Measurements from ENCODE around the gene IGSF23. TPM values are rescaled to one million over a fixed set of nuclear protein-coding genes. Genes with fewer than 3 reads are reported as not detected.

The IGSF23 gene
- total RNA-seq, 2 donors from 2014 or later = not detected

GRCh38 chr19:44653977-44654774, 40.8 kb downstream of the IGSF23 start:
- Histone ChIP-seq H3K27ac (peak overlapping the region in 1 of 2 donors; percentile 20), H3K27me3 (no peaks in the 10 kb centered on the region), H3K4me1 (peaks cover 0 to 23% of the 10 kb centered on the region in 2 donors), H3K4me3 (no peak overlapping the region), H3K9me3 (no peaks in the 10 kb centered on the region), H3K36me3 (peaks cover 90% of the 10 kb centered on the region)
- TF ChIP-seq, protein P1, sequence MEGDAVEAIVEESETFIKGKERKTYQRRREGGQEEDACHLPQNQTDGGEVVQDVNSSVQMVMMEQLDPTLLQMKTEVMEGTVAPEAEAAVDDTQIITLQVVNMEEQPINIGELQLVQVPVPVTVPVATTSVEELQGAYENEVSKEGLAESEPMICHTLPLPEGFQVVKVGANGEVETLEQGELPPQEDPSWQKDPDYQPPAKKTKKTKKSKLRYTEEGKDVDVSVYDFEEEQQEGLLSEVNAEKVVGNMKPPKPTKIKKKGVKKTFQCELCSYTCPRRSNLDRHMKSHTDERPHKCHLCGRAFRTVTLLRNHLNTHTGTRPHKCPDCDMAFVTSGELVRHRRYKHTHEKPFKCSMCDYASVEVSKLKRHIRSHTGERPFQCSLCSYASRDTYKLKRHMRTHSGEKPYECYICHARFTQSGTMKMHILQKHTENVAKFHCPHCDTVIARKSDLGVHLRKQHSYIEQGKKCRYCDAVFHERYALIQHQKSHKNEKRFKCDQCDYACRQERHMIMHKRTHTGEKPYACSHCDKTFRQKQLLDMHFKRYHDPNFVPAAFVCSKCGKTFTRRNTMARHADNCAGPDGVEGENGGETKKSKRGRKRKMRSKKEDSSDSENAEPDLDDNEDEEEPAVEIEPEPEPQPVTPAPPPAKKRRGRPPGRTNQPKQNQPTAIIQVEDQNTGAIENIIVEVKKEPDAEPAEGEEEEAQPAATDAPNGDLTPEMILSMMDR (IDR thresholded peaks at IDR 0.05) = peak; percentile 43 to 69
- DNase-seq (ENCODE audit: low spot score) = peak; percentile 77

DNA sequence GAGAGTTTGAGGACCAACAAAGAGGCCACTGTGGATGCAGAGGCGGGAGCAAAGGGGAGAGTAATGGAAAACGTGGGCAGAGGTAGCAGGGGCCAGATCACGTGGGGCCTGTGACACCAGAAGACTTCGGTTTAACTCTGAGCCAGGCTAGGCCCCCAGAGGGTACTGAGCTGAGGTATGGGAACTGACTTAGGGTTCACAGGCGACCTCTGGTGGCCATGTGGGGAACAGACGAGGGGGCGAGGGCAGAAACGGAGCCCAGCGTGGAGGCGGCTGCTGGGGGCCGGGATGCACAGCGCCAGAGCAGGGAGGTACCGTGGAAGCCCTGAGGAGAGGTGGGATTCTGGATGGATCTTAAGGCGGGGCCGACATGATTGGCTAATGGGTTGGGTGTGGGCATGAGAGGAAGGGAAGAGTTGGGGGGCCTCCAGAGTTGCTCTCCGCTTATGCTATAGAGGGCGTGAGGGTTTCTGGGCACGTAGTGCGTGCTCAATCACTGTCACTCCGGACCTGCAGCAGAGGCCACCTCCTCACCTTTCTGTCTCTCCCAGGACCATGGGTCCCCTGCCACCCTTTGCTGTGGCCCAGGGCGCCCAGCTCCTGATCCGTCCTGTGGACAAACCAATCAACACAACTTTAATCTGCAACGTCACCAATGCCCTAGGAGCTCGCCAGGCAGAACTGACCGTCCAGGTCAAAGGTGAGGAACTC, 44.0 kb downstream of the IGSF23 start:
- H3K36me3 ChIP-seq = peaks cover 96% of the 10 kb centered on the region
- TF ChIP-seq, protein P1 (IDR thresholded peaks at IDR 0.05) = peak; percentile 82 to 99
- no peaks in the 10 kb centered on the region for H3K27me3 ChIP-seq
- H3K4me1 ChIP-seq = peaks cover 0 to 13% of the 10 kb centered on the region in 2 donors
- no peaks in the 10 kb centered on the region for H3K9me3 ChIP-seq
- H3K4me3 ChIP-seq = no peak overlapping the region
- H3K27ac ChIP-seq = no peak overlapping the region
- peak; percentile 63 for DNase-seq (ENCODE audit: low spot score)

- Histone ChIP-seq H3K4me1 (peaks cover 0 to 13% of the 10 kb centered on the region in 2 donors), H3K36me3 (peaks cover 96% of the 10 kb centered on the region), H3K9me3 (no peaks in the 10 kb centered on the region), H3K27me3 (no peaks in the 10 kb centered on the region), H3K27ac (no peak overlapping the region), H3K4me3 (no peak overlapping the region)
- TF ChIP-seq, protein P1 (IDR thresholded peaks at IDR 0.05) = no peak
- no peak for DNase-seq (ENCODE audit: low spot score)
Observed at GRCh38 chr19:44658069-44658733, 44.8 kb downstream of the IGSF23 start.

DNA sequence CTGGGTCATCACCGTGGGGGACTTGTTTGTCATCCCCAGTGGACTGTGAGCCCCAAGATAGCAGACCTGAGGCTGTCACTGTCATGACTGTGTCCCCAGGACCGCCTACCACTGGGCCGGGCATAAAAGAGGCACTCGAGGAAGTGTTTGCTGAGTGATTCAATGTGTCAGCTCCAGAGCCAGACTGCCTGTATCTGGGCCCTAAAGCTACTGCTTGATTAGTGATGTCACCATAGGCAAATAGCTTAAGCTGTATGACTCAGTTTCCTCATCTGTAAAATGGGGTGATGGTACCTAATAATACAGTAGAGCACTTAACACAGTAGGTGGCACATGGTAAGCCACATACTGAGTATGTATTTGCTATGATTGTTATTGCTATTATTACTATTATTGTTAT, 46.7 kb downstream of the IGSF23 start:
- Histone ChIP-seq H3K36me3 (peaks cover 82% of the 10 kb centered on the region), H3K4me1 (peaks cover 0 to 7% of the 10 kb centered on the region in 2 donors), H3K9me3 (no peaks in the 10 kb centered on the region), H3K4me3 (no peak overlapping the region), H3K27ac (no peak overlapping the region), H3K27me3 (no peaks in the 10 kb centered on the region)
- TF ChIP-seq, protein P1 (IDR thresholded peaks at IDR 0.05) = no peak
- no peak for DNase-seq (ENCODE audit: low spot score)

DNA sequence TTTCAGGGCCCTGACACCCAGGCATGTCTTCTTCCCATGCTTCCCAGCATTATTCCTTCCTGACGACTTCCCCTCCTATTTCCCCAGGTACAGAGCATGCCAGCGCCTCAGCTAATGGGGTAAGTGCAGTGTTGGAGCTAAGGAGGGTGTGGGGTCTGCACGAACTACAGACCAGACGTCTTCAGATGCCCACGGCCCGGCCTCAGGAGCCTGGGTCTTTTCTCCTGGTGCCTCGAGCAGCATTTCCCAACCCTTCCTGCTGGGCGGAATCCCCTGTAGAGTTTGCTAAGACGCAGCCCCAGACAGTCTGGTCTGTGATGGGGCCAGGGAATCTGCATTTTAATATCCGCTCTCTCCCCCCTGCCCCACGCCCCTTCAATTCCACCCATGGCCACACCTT, 47.8 kb downstream of the IGSF23 start:
- Histone ChIP-seq H3K9me3 (no peaks in the 10 kb centered on the region), H3K27ac (no peak overlapping the region), H3K4me3 (no peak overlapping the region), H3K27me3 (no peaks in the 10 kb centered on the region), H3K36me3 (peaks cover 71% of the 10 kb centered on the region), H3K4me1 (peaks cover 0 to 7% of the 10 kb centered on the region in 2 donors)
- no peak for DNase-seq (ENCODE audit: low spot score)
- TF ChIP-seq, protein P1 (IDR thresholded peaks at IDR 0.05) = no peak

Measured in right atrium auricular region (tissue), 2 donors.